ENCODE measurements around the gene COLEC11. TPM values are rescaled to one million over a fixed set of nuclear protein-coding genes. Genes with fewer than 3 reads are reported as not detected.

Gene COLEC11
- total and polyA plus RNA-seq, 10 of the 15 experiments (the other 5 are each of a cell fraction or from before 2014, with no cell fraction given): 0.08 to 0.74 (median 0.14) TPM; not detected in 4

DNA sequence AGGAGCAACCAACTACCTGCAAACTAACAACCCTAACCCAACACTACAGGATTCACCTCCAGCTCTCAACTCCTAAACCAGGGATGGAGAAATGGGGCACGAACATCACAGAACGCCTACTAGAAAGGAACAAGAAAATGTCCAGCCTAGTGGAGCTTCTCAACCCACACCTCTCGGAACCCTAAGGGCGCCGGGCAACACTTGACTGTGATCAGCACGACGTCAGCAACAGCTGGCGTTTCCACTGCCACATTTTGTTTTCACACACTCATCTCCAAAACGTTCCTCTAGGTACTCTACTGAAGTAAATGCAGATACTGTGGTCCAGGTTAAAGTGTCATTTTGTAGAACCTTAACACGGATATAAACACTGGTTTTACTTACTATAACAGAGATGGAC lies 41.0 kb upstream of the COLEC11 start:
- in situ Hi-C loops (cut with MboI): no loop called here
- Histone ChIP-seq H3K4me2 (ENCODE audit: control insufficient read depth, insufficient read depth) (no peak overlapping the region), H3K4me1 (ENCODE audit: control insufficient read depth, insufficient read depth, low read length) (no peaks in the 10 kb centered on the region; the same call in 1 of the 2 replicates), H3K79me2 (ENCODE audit: control insufficient read depth, insufficient read depth, low read length) (peaks cover 27% of the 10 kb centered on the region), H3K36me3 (ENCODE audit: control insufficient read depth in 2 of 2, insufficient read depth in 2 of 2, low read length in 1 of 2) (peaks cover 9 to 26% of the 10 kb centered on the region in 2 experiments), H2AFZ (ENCODE audit: control insufficient read depth, low read depth, low read length) (no peak overlapping the region), H3K4me3 (no peak overlapping the region), H3K27me3 (replicated peaks in 1 of 2; ENCODE audit: control insufficient read depth in 2 of 2, insufficient read depth in 2 of 2, low read length in 1 of 2) (no peaks in the 10 kb centered on the region), H3K9ac (ENCODE audit: control insufficient read depth, insufficient read depth, low read length) (no peak overlapping the region), H3K27ac (ENCODE audit: control insufficient read depth, insufficient read depth) (no peak overlapping the region), H3K9me3 (replicated peaks; ENCODE audit: control insufficient read depth, insufficient read depth, low read length) (no peaks in the 10 kb centered on the region), H4K20me1 (ENCODE audit: control insufficient read depth, insufficient read depth) (no peaks in the 10 kb centered on the region)
- DNase-seq (ENCODE audit: low read depth, low spot score) (no peak), FAIRE-seq (no peak), ATAC-seq (no peak)
- intact Hi-C loops (cut with micrococcal nuclease; ENCODE audit: unreplicated experiment): no loop called here
- BruUV-seq (replicated peaks): no TSS peak
- SMC1A ChIA-PET (ENCODE audit: uncharacterized antibody, unreplicated experiment): interaction anchor here (1.0 to 1.8 kb wide), 5 partner anchors 10 to 37 kb away, joined by 3 to 5 read pairs (median 3); no protein-coding TSS in a partner anchor
- POLR2A ChIA-PET: no interaction called here
- CTCF ChIA-PET: interaction anchor here (1.2 to 1.4 kb wide), 2 partner anchors 25 to 91 kb away, joined by 3 read pairs; no protein-coding TSS in a partner anchor
- RAD21 ChIA-PET (ENCODE audit: unreplicated experiment): interaction anchor here (1.5 kb wide), 1 partner anchor 9 kb away, joined by 3 read pairs; no protein-coding TSS in a partner anchor
- WGBS (ENCODE audit: insufficient coverage, insufficient replicate concordance, low lambda C conversion rate, missing lambda C conversion rate): 93% methylated on average over 10 of the region's 10 CpGs
- TF ChIP-seq BHLHE40 (IDR thresholded peaks at IDR 0.05; ENCODE audit: borderline replicate concordance in 1 of 2, low read depth in 2 of 2, low read length in 1 of 2): no peak
- TF ChIP-seq PML (IDR thresholded peaks at IDR 0.05; ENCODE audit: low read length): no peak
- no peak for TF ChIP-seq CHD2 (IDR thresholded peaks at IDR 0.05; ENCODE audit: borderline replicate concordance, low read depth, low read length)
- no peak for TF ChIP-seq ZNF217 (IDR thresholded peaks at IDR 0.05)
- TF ChIP-seq LARP7 (IDR thresholded peaks at IDR 0.05): no peak
- no peak for TF ChIP-seq TBL1XR1 (IDR thresholded peaks at IDR 0.05; ENCODE audit: low read depth, low read length)
- no peak for TF ChIP-seq ZBED1 (IDR thresholded peaks at IDR 0.05; ENCODE audit: borderline replicate concordance)
- TF ChIP-seq TARDBP (IDR thresholded peaks at IDR 0.05; ENCODE audit: borderline replicate concordance): no peak
- TF ChIP-seq, protein P1, sequence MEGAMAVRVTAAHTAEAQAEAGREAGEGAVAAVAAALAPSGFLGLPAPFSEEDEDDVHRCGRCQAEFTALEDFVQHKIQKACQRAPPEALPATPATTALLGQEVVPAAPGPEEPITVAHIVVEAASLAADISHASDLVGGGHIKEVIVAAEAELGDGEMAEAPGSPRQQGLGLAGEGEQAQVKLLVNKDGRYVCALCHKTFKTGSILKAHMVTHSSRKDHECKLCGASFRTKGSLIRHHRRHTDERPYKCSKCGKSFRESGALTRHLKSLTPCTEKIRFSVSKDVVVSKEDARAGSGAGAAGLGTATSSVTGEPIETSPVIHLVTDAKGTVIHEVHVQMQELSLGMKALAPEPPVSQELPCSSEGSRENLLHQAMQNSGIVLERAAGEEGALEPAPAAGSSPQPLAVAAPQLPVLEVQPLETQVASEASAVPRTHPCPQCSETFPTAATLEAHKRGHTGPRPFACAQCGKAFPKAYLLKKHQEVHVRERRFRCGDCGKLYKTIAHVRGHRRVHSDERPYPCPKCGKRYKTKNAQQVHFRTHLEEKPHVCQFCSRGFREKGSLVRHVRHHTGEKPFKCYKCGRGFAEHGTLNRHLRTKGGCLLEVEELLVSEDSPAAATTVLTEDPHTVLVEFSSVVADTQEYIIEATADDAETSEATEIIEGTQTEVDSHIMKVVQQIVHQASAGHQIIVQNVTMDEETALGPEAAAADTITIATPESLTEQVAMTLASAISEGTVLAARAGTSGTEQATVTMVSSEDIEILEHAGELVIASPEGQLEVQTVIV (IDR thresholded peaks at IDR 0.05; ENCODE audit: borderline replicate concordance, partially characterized antibody): no peak
- no peak for TF ChIP-seq HDAC6 (IDR thresholded peaks at IDR 0.05; ENCODE audit: unreplicated experiment)
- TF ChIP-seq, protein P2, sequence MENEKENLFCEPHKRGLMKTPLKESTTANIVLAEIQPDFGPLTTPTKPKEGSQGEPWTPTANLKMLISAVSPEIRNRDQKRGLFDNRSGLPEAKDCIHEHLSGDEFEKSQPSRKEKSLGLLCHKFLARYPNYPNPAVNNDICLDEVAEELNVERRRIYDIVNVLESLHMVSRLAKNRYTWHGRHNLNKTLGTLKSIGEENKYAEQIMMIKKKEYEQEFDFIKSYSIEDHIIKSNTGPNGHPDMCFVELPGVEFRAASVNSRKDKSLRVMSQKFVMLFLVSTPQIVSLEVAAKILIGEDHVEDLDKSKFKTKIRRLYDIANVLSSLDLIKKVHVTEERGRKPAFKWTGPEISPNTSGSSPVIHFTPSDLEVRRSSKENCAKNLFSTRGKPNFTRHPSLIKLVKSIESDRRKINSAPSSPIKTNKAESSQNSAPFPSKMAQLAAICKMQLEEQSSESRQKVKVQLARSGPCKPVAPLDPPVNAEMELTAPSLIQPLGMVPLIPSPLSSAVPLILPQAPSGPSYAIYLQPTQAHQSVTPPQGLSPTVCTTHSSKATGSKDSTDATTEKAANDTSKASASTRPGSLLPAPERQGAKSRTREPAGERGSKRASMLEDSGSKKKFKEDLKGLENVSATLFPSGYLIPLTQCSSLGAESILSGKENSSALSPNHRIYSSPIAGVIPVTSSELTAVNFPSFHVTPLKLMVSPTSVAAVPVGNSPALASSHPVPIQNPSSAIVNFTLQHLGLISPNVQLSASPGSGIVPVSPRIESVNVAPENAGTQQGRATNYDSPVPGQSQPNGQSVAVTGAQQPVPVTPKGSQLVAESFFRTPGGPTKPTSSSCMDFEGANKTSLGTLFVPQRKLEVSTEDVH (IDR thresholded peaks at IDR 0.05; ENCODE audit: low read depth, partially characterized antibody): no peak
- TF ChIP-seq WRNIP1 (IDR thresholded peaks at IDR 0.05; ENCODE audit: borderline replicate concordance, low read depth, low read length): no peak
- TF ChIP-seq SMAD1 (IDR thresholded peaks at IDR 0.05; ENCODE audit: low read depth, partially characterized antibody): no peak
- TF ChIP-seq ZNF24 (IDR thresholded peaks at IDR 0.05): no peak
- TF ChIP-seq, protein P3, sequence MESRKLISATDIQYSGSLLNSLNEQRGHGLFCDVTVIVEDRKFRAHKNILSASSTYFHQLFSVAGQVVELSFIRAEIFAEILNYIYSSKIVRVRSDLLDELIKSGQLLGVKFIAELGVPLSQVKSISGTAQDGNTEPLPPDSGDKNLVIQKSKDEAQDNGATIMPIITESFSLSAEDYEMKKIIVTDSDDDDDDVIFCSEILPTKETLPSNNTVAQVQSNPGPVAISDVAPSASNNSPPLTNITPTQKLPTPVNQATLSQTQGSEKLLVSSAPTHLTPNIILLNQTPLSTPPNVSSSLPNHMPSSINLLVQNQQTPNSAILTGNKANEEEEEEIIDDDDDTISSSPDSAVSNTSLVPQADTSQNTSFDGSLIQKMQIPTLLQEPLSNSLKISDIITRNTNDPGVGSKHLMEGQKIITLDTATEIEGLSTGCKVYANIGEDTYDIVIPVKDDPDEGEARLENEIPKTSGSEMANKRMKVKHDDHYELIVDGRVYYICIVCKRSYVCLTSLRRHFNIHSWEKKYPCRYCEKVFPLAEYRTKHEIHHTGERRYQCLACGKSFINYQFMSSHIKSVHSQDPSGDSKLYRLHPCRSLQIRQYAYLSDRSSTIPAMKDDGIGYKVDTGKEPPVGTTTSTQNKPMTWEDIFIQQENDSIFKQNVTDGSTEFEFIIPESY (IDR thresholded peaks at IDR 0.05): no peak
- TF ChIP-seq NBN (IDR thresholded peaks at IDR 0.05): no peak

Data from GM12878 (cell line).